H9 (cell line): ENCODE measurements around the gene SLITRK2. TPM values are rescaled to one million over a fixed set of nuclear protein-coding genes. Genes with fewer than 3 reads are reported as not detected.

ENCODE experiments used
- DNase-seq: peaks from one replicate; pipeline ENCODE4 v3.0.0-alpha.2; 2017
- H2AFZ ChIP-seq: one replicate; pipeline ENCODE4 v1.6.1; 2013; ENCODE audit warnings: mild to moderate bottlenecking, low read length, control low read depth, moderate library complexity
- H2AK5ac ChIP-seq: 2 replicates; pipeline ENCODE4 v1.6.1; 2013; ENCODE audit warnings: low read length, control low read depth, mixed read lengths; ENCODE audit not compliant: insufficient read length
- H2BK120ac ChIP-seq: one replicate; pipeline ENCODE4 v1.6.1; 2013; ENCODE audit warnings: low read depth, mild to moderate bottlenecking, low read length, control low read depth, inconsistent platforms; ENCODE audit not compliant: poor library complexity, severe bottlenecking
- H2BK12ac ChIP-seq: 2 replicates; pipeline ENCODE4 v1.6.1; 2013; ENCODE audit warnings: low read length, control low read depth, mixed read lengths, low read depth; ENCODE audit not compliant: insufficient read length
- H2BK15ac ChIP-seq: 2 replicates; pipeline ENCODE4 v1.6.1; 2013; ENCODE audit warnings: low read depth, low read length, control low read depth
- H2BK20ac ChIP-seq: one replicate; pipeline ENCODE4 v1.6.1; 2013; ENCODE audit warnings: low read depth, mild to moderate bottlenecking, low read length, control low read depth, inconsistent platforms; ENCODE audit not compliant: poor library complexity, severe bottlenecking
- H2BK5ac ChIP-seq: 2 replicates; pipeline ENCODE4 v1.6.1; 2013; ENCODE audit warnings: low read length, control low read depth, mixed read lengths; ENCODE audit not compliant: insufficient read length
- H3K14ac ChIP-seq: 2 replicates; pipeline ENCODE4 v1.6.1; 2013; ENCODE audit warnings: low read length, control low read depth; ENCODE audit not compliant: insufficient read depth
- H3K18ac ChIP-seq: 2 replicates; pipeline ENCODE4 v1.6.1; 2013; ENCODE audit warnings: low read depth, mild to moderate bottlenecking, mixed read lengths, low read length, control low read depth; ENCODE audit not compliant: insufficient read length
- H3K23ac ChIP-seq: 2 replicates; pipeline ENCODE4 v1.6.1; 2013; ENCODE audit warnings: low read length, control low read depth, mixed read lengths, low read depth; ENCODE audit not compliant: insufficient read length
- H3K23me2 ChIP-seq: 2 replicates; pipeline ENCODE4 v1.6.1; 2013; ENCODE audit warnings: low read depth, mild to moderate bottlenecking, mixed read lengths, low read length, control low read depth; ENCODE audit not compliant: insufficient read length, poor library complexity, severe bottlenecking
- H3K27ac ChIP-seq: 2 replicates; pipeline ENCODE4 v1.5.1; 2013; ENCODE audit warnings: low read length, control low read depth, mixed read lengths, low read depth; ENCODE audit not compliant: insufficient read length
- H3K27me3 ChIP-seq: 2 replicates; pipeline ENCODE4 v1.6.1; 2013; ENCODE audit warnings: low read length, control low read depth, inconsistent platforms; ENCODE audit not compliant: insufficient read depth
- H3K4ac ChIP-seq: 2 replicates; pipeline ENCODE4 v1.6.1; 2013; ENCODE audit warnings: low read depth, mild to moderate bottlenecking, control low read depth, inconsistent platforms, low read length, moderate library complexity
- H3K4me1 ChIP-seq: 2 replicates; pipeline ENCODE4 v1.6.1; 2013; ENCODE audit warnings: low read length, control low read depth, inconsistent platforms; ENCODE audit not compliant: insufficient read depth
- H3K4me2 ChIP-seq: 2 replicates; pipeline ENCODE4 v1.6.1; 2013; ENCODE audit warnings: low read length, control low read depth, mixed read lengths; ENCODE audit not compliant: insufficient read length, insufficient read depth
- H3K56ac ChIP-seq: 2 replicates; pipeline ENCODE4 v1.6.1; 2013; ENCODE audit warnings: low read depth, mild to moderate bottlenecking, mixed read lengths, low read length, control low read depth; ENCODE audit not compliant: insufficient read length
- H3K79me1 ChIP-seq: 2 replicates; pipeline ENCODE4 v1.6.1; 2013; ENCODE audit warnings: low read depth, mild to moderate bottlenecking, moderate library complexity, low read length, control low read depth, inconsistent platforms; ENCODE audit not compliant: insufficient read depth, poor library complexity, severe bottlenecking
- H3K79me2 ChIP-seq: 2 replicates; pipeline ENCODE4 v1.6.1; 2013; ENCODE audit warnings: low read length, control low read depth, inconsistent platforms; ENCODE audit not compliant: insufficient read depth
- H3K9ac ChIP-seq: 2 replicates; pipeline ENCODE4 v1.6.1; 2013; ENCODE audit warnings: low read length, control low read depth, mixed read lengths; ENCODE audit not compliant: insufficient read length; ENCODE audit errors: extremely low read depth
- H3K9me3 ChIP-seq: one replicate; pipeline ENCODE4 v1.6.1; 2013; ENCODE audit warnings: low read depth, low read length, inconsistent platforms; ENCODE audit not compliant: control insufficient read depth
- H3T11ph ChIP-seq: one replicate; pipeline ENCODE4 v1.6.1; 2013; ENCODE audit warnings: mild to moderate bottlenecking, low read length, control low read depth, inconsistent platforms
- H4K20me1 ChIP-seq: one replicate; pipeline ENCODE4 v1.6.1; 2013; ENCODE audit not compliant: control insufficient read depth, insufficient read length, insufficient read depth
- H4K5ac ChIP-seq: 2 replicates; pipeline ENCODE4 v1.6.1; 2013; ENCODE audit warnings: low read depth, mild to moderate bottlenecking, mixed read lengths, low read length, control low read depth; ENCODE audit not compliant: insufficient read length
- H4K8ac ChIP-seq: replicated peaks from 2 replicates; pipeline ENCODE4 v1.6.1; 2013; ENCODE audit warnings: low read length, control low read depth, mixed read lengths, low read depth; ENCODE audit not compliant: insufficient read length
- H4K91ac ChIP-seq: 2 replicates; pipeline ENCODE4 v1.6.1; 2013; ENCODE audit warnings: low read depth, mild to moderate bottlenecking, moderate library complexity, mixed read lengths, low read length, control low read depth; ENCODE audit not compliant: insufficient read length
- H3K27ac Mint-ChIP-seq, 3 experiments: 2 replicates in 2 of 3; 3 replicates in 1 of 3; pipeline ENCODE4 v1.8.0; 2020 to 2021; ENCODE audit warnings: mixed read lengths in 3 of 3, mild to moderate bottlenecking in 1 of 3, moderate library complexity in 1 of 3
- H3K27me3 Mint-ChIP-seq: 2 replicates; pipeline ENCODE4 v1.8.0; 2021; ENCODE audit warnings: low read depth, mild to moderate bottlenecking, moderate library complexity, mixed read lengths
- H3K36me3 Mint-ChIP-seq, 3 experiments: 2 replicates in 2 of 3; 3 replicates in 1 of 3; pipeline ENCODE4 v1.8.0; 2020 to 2021; ENCODE audit warnings: low read depth in 3 of 3, mixed read lengths in 3 of 3; ENCODE audit not compliant: insufficient read depth in 1 of 3
- H3K4me1 Mint-ChIP-seq, 2 experiments: 2 replicates each; pipeline ENCODE4 v1.8.0; 2020; ENCODE audit warnings: mixed read lengths in 2 of 2
- H3K4me3 Mint-ChIP-seq, 2 experiments: 2 replicates in 1 of 2; 3 replicates in 1 of 2; pipeline ENCODE4 v1.8.0; 2020 to 2021; ENCODE audit warnings: mild to moderate bottlenecking in 2 of 2, mixed read lengths in 2 of 2, moderate library complexity in 1 of 2
- H3K9me3 Mint-ChIP-seq, 2 experiments: 2 replicates in 1 of 2; 3 replicates in 1 of 2; pipeline ENCODE4 v1.8.0; 2020; ENCODE audit warnings: mild to moderate bottlenecking in 2 of 2, mixed read lengths in 2 of 2, moderate library complexity in 1 of 2
- WGBS: extraction: QIAGEN DNeasy Blood & Tissue Kit; methylation state at CpG from one replicate; pipeline ENCODE4 v1.1.7; 2013; ENCODE audit warnings: missing lambda C conversion rate, low lambda C conversion rate, mixed read lengths; ENCODE audit not compliant: insufficient read length; ENCODE audit errors: extremely low coverage; 5-methylcytosine and 5-hydroxymethylcytosine counted together
- total RNA-seq: library from RNA; stranded (reverse); gene quantifications from 2 replicates; pipeline ENCODE4 v1.2.1, GENCODE V29; 2021
- TF ChIP-seq, protein P1 (sequence below): fragments of 200-600 bp; sonication (generic); conservative IDR thresholded peaks from 3 replicates; pipeline ENCODE4 v1.8.0; 2021; ENCODE audit warnings: antibody characterized with exemption, mild to moderate bottlenecking

The SLITRK2 gene
- total RNA-seq, 1 experiment from 2014 or later, result 0.09 TPM

GRCh38 chrX:145832796-145833195 lies 15.2 kb downstream of the SLITRK2 start:
- no peak overlapping the region for H3K18ac ChIP-seq
- H2AFZ ChIP-seq, result no peak overlapping the region
- no peaks in the 10 kb centered on the region for H3K79me1 ChIP-seq
- H3K23ac ChIP-seq, result no peak overlapping the region
- no peak overlapping the region for H2BK20ac ChIP-seq
- H3K36me3 Mint-ChIP-seq, result peaks cover 0 to 3% (median 0%) of the 10 kb centered on the region in 3 experiments; a peak in 1 of 7 replicates
- H3K23me2 ChIP-seq, result no peaks in the 10 kb centered on the region
- no peaks in the 10 kb centered on the region for H4K20me1 ChIP-seq
- H3K56ac ChIP-seq, result no peak overlapping the region
- no peak overlapping the region for H3K4ac ChIP-seq
- H3K4me2 ChIP-seq, result no peak overlapping the region
- TF ChIP-seq, protein P1, sequence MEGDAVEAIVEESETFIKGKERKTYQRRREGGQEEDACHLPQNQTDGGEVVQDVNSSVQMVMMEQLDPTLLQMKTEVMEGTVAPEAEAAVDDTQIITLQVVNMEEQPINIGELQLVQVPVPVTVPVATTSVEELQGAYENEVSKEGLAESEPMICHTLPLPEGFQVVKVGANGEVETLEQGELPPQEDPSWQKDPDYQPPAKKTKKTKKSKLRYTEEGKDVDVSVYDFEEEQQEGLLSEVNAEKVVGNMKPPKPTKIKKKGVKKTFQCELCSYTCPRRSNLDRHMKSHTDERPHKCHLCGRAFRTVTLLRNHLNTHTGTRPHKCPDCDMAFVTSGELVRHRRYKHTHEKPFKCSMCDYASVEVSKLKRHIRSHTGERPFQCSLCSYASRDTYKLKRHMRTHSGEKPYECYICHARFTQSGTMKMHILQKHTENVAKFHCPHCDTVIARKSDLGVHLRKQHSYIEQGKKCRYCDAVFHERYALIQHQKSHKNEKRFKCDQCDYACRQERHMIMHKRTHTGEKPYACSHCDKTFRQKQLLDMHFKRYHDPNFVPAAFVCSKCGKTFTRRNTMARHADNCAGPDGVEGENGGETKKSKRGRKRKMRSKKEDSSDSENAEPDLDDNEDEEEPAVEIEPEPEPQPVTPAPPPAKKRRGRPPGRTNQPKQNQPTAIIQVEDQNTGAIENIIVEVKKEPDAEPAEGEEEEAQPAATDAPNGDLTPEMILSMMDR, result no peak
- no peak for DNase-seq
- H3K4me3 Mint-ChIP-seq, result no peak overlapping the region
- H3K27me3 ChIP-seq, result no peaks in the 10 kb centered on the region
- H3K9ac ChIP-seq, result no peak overlapping the region
- H2BK5ac ChIP-seq, result no peak overlapping the region
- no peaks in the 10 kb centered on the region for H3K4me1 ChIP-seq
- H2BK120ac ChIP-seq, result no peak overlapping the region
- no peaks in the 10 kb centered on the region for H3K4me1 Mint-ChIP-seq
- no peaks in the 10 kb centered on the region; the same call in 1 of the 2 replicates for H3K27me3 Mint-ChIP-seq
- H3K27ac Mint-ChIP-seq, result no peak overlapping the region
- H2AK5ac ChIP-seq, result no peak overlapping the region
- H4K5ac ChIP-seq, result no peak overlapping the region
- WGBS, result no CpG with 5 or more reads among the region's 5 CpGs
- no peaks in the 10 kb centered on the region for H3K79me2 ChIP-seq
- H3T11ph ChIP-seq, result no peak overlapping the region
- peaks cover 45 to 47% of the 10 kb centered on the region in 2 experiments for H3K9me3 Mint-ChIP-seq
- H3K14ac ChIP-seq, result no peak overlapping the region
- peaks cover 15% of the 10 kb centered on the region for H3K9me3 ChIP-seq
- no peak overlapping the region for H4K91ac ChIP-seq
- H4K8ac ChIP-seq, result no peak overlapping the region
- no peak overlapping the region for H2BK12ac ChIP-seq
- H2BK15ac ChIP-seq, result no peak overlapping the region
- no peak overlapping the region for H3K27ac ChIP-seq
